GM18520 (cell line): ENCODE results near the gene LMBRD1.

Source experiments
- ATAC-seq: cut with Tn5 transposase; IDR thresholded peaks from one replicate; pipeline ENCODE4 v1.9.1; 2021; ENCODE audit not compliant: unreplicated experiment

Gene LMBRD1

GRCh38 chr6:69643688-69644087 lies 153.1 kb downstream of the LMBRD1 start:
- ATAC-seq = no peak

GRCh38 chr6:69632932-69633331 lies 163.9 kb downstream of the LMBRD1 start:
- ATAC-seq = no peak

GRCh38 chr6:69631552-69632346 lies 165.1 kb downstream of the LMBRD1 start:
- no peak for ATAC-seq

GRCh38 chr6:69630767-69631166 lies 166.0 kb downstream of the LMBRD1 start:
- no peak for ATAC-seq

GRCh38 chr6:69627625-69628024 lies 169.2 kb downstream of the LMBRD1 start:
- ATAC-seq = no peak

- ATAC-seq = no peak
These were observed 171.9 kb downstream of the LMBRD1 start for GRCh38 chr6:69624944-69625343.
